ENCODE results near the gene MCCC2.
"Not testable (repeated sequence)": the region's sequence is repeated elsewhere in the genome, so short reads cannot be mapped to it uniquely, and the experiment has no call there.

DNA sequence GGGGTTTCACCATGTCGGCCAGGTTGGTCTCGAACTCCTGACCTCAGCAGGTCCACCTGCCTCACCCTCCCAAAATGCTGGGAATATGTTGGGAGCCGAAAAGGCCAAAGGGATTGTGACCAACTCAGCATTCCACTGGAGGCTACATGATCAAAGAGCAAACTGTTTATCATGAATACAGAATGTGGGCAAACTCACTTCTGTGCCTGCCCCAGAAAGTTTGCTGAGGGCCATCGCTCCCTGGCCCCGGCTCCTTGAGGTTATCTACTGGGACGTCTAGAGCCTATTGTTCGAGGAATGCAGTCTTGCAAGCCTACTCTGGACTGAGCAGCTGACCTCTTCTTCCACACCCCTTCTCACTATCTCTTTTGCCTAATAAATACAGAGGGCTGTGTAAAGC, 15.3 kb upstream of the MCCC2 start:
- not testable (repeated sequence) for TF ChIP-seq POLR2A (IDR thresholded peaks at IDR 0.05)
- TF ChIP-seq, protein P1, sequence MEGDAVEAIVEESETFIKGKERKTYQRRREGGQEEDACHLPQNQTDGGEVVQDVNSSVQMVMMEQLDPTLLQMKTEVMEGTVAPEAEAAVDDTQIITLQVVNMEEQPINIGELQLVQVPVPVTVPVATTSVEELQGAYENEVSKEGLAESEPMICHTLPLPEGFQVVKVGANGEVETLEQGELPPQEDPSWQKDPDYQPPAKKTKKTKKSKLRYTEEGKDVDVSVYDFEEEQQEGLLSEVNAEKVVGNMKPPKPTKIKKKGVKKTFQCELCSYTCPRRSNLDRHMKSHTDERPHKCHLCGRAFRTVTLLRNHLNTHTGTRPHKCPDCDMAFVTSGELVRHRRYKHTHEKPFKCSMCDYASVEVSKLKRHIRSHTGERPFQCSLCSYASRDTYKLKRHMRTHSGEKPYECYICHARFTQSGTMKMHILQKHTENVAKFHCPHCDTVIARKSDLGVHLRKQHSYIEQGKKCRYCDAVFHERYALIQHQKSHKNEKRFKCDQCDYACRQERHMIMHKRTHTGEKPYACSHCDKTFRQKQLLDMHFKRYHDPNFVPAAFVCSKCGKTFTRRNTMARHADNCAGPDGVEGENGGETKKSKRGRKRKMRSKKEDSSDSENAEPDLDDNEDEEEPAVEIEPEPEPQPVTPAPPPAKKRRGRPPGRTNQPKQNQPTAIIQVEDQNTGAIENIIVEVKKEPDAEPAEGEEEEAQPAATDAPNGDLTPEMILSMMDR (IDR thresholded peaks at IDR 0.05) = not testable (repeated sequence)
